H9 (cell line): ENCODE data around the gene SDE2. TPM values are rescaled to one million over a fixed set of nuclear protein-coding genes. Genes with fewer than 3 reads are reported as not detected.

Experiments
- DNase-seq: peaks from one replicate; pipeline ENCODE4 v3.0.0-alpha.2; 2017
- H2AFZ ChIP-seq: one replicate; pipeline ENCODE4 v1.6.1; 2013; ENCODE audit warnings: mild to moderate bottlenecking, low read length, control low read depth, moderate library complexity
- H2AK5ac ChIP-seq: 2 replicates; pipeline ENCODE4 v1.6.1; 2013; ENCODE audit warnings: low read length, control low read depth, mixed read lengths; ENCODE audit not compliant: insufficient read length
- H2BK120ac ChIP-seq: one replicate; pipeline ENCODE4 v1.6.1; 2013; ENCODE audit warnings: low read depth, mild to moderate bottlenecking, low read length, control low read depth, inconsistent platforms; ENCODE audit not compliant: poor library complexity, severe bottlenecking
- H2BK12ac ChIP-seq: 2 replicates; pipeline ENCODE4 v1.6.1; 2013; ENCODE audit warnings: low read length, control low read depth, mixed read lengths, low read depth; ENCODE audit not compliant: insufficient read length
- H2BK15ac ChIP-seq: 2 replicates; pipeline ENCODE4 v1.6.1; 2013; ENCODE audit warnings: low read depth, low read length, control low read depth
- H2BK20ac ChIP-seq: one replicate; pipeline ENCODE4 v1.6.1; 2013; ENCODE audit warnings: low read depth, mild to moderate bottlenecking, low read length, control low read depth, inconsistent platforms; ENCODE audit not compliant: poor library complexity, severe bottlenecking
- H2BK5ac ChIP-seq: 2 replicates; pipeline ENCODE4 v1.6.1; 2013; ENCODE audit warnings: low read length, control low read depth, mixed read lengths; ENCODE audit not compliant: insufficient read length
- H3K14ac ChIP-seq: 2 replicates; pipeline ENCODE4 v1.6.1; 2013; ENCODE audit warnings: low read length, control low read depth; ENCODE audit not compliant: insufficient read depth
- H3K18ac ChIP-seq: 2 replicates; pipeline ENCODE4 v1.6.1; 2013; ENCODE audit warnings: low read depth, mild to moderate bottlenecking, mixed read lengths, low read length, control low read depth; ENCODE audit not compliant: insufficient read length
- H3K23ac ChIP-seq: 2 replicates; pipeline ENCODE4 v1.6.1; 2013; ENCODE audit warnings: low read length, control low read depth, mixed read lengths, low read depth; ENCODE audit not compliant: insufficient read length
- H3K23me2 ChIP-seq: 2 replicates; pipeline ENCODE4 v1.6.1; 2013; ENCODE audit warnings: low read depth, mild to moderate bottlenecking, mixed read lengths, low read length, control low read depth; ENCODE audit not compliant: insufficient read length, poor library complexity, severe bottlenecking
- H3K27ac ChIP-seq: 2 replicates; pipeline ENCODE4 v1.5.1; 2013; ENCODE audit warnings: low read length, control low read depth, mixed read lengths, low read depth; ENCODE audit not compliant: insufficient read length
- H3K27me3 ChIP-seq: 2 replicates; pipeline ENCODE4 v1.6.1; 2013; ENCODE audit warnings: low read length, control low read depth, inconsistent platforms; ENCODE audit not compliant: insufficient read depth
- H3K4ac ChIP-seq: 2 replicates; pipeline ENCODE4 v1.6.1; 2013; ENCODE audit warnings: low read depth, mild to moderate bottlenecking, control low read depth, inconsistent platforms, low read length, moderate library complexity
- H3K4me1 ChIP-seq: 2 replicates; pipeline ENCODE4 v1.6.1; 2013; ENCODE audit warnings: low read length, control low read depth, inconsistent platforms; ENCODE audit not compliant: insufficient read depth
- H3K4me2 ChIP-seq: 2 replicates; pipeline ENCODE4 v1.6.1; 2013; ENCODE audit warnings: low read length, control low read depth, mixed read lengths; ENCODE audit not compliant: insufficient read length, insufficient read depth
- H3K56ac ChIP-seq: 2 replicates; pipeline ENCODE4 v1.6.1; 2013; ENCODE audit warnings: low read depth, mild to moderate bottlenecking, mixed read lengths, low read length, control low read depth; ENCODE audit not compliant: insufficient read length
- H3K79me1 ChIP-seq: 2 replicates; pipeline ENCODE4 v1.6.1; 2013; ENCODE audit warnings: low read depth, mild to moderate bottlenecking, moderate library complexity, low read length, control low read depth, inconsistent platforms; ENCODE audit not compliant: insufficient read depth, poor library complexity, severe bottlenecking
- H3K79me2 ChIP-seq: 2 replicates; pipeline ENCODE4 v1.6.1; 2013; ENCODE audit warnings: low read length, control low read depth, inconsistent platforms; ENCODE audit not compliant: insufficient read depth
- H3K9ac ChIP-seq: 2 replicates; pipeline ENCODE4 v1.6.1; 2013; ENCODE audit warnings: low read length, control low read depth, mixed read lengths; ENCODE audit not compliant: insufficient read length; ENCODE audit errors: extremely low read depth
- H3K9me3 ChIP-seq: one replicate; pipeline ENCODE4 v1.6.1; 2013; ENCODE audit warnings: low read depth, low read length, inconsistent platforms; ENCODE audit not compliant: control insufficient read depth
- H3T11ph ChIP-seq: one replicate; pipeline ENCODE4 v1.6.1; 2013; ENCODE audit warnings: mild to moderate bottlenecking, low read length, control low read depth, inconsistent platforms
- H4K20me1 ChIP-seq: one replicate; pipeline ENCODE4 v1.6.1; 2013; ENCODE audit not compliant: control insufficient read depth, insufficient read length, insufficient read depth
- H4K5ac ChIP-seq: 2 replicates; pipeline ENCODE4 v1.6.1; 2013; ENCODE audit warnings: low read depth, mild to moderate bottlenecking, mixed read lengths, low read length, control low read depth; ENCODE audit not compliant: insufficient read length
- H4K8ac ChIP-seq: replicated peaks from 2 replicates; pipeline ENCODE4 v1.6.1; 2013; ENCODE audit warnings: low read length, control low read depth, mixed read lengths, low read depth; ENCODE audit not compliant: insufficient read length
- H4K91ac ChIP-seq: 2 replicates; pipeline ENCODE4 v1.6.1; 2013; ENCODE audit warnings: low read depth, mild to moderate bottlenecking, moderate library complexity, mixed read lengths, low read length, control low read depth; ENCODE audit not compliant: insufficient read length
- H3K27ac Mint-ChIP-seq, 3 experiments: 2 replicates in 2 of 3; 3 replicates in 1 of 3; pipeline ENCODE4 v1.8.0; 2020 to 2021; ENCODE audit warnings: mixed read lengths in 3 of 3, mild to moderate bottlenecking in 1 of 3, moderate library complexity in 1 of 3
- H3K27me3 Mint-ChIP-seq: 2 replicates; pipeline ENCODE4 v1.8.0; 2021; ENCODE audit warnings: low read depth, mild to moderate bottlenecking, moderate library complexity, mixed read lengths
- H3K36me3 Mint-ChIP-seq, 3 experiments: 2 replicates in 2 of 3; 3 replicates in 1 of 3; pipeline ENCODE4 v1.8.0; 2020 to 2021; ENCODE audit warnings: low read depth in 3 of 3, mixed read lengths in 3 of 3; ENCODE audit not compliant: insufficient read depth in 1 of 3
- H3K4me1 Mint-ChIP-seq, 2 experiments: 2 replicates each; pipeline ENCODE4 v1.8.0; 2020; ENCODE audit warnings: mixed read lengths in 2 of 2
- H3K4me3 Mint-ChIP-seq, 2 experiments: 2 replicates in 1 of 2; 3 replicates in 1 of 2; pipeline ENCODE4 v1.8.0; 2020 to 2021; ENCODE audit warnings: mild to moderate bottlenecking in 2 of 2, mixed read lengths in 2 of 2, moderate library complexity in 1 of 2
- H3K9me3 Mint-ChIP-seq, 2 experiments: 2 replicates in 1 of 2; 3 replicates in 1 of 2; pipeline ENCODE4 v1.8.0; 2020; ENCODE audit warnings: mild to moderate bottlenecking in 2 of 2, mixed read lengths in 2 of 2, moderate library complexity in 1 of 2
- WGBS: extraction: QIAGEN DNeasy Blood & Tissue Kit; methylation state at CpG from one replicate; pipeline ENCODE4 v1.1.7; 2013; ENCODE audit warnings: missing lambda C conversion rate, low lambda C conversion rate, mixed read lengths; ENCODE audit not compliant: insufficient read length; ENCODE audit errors: extremely low coverage; 5-methylcytosine and 5-hydroxymethylcytosine counted together
- total RNA-seq: library from RNA; stranded (reverse); gene quantifications from 2 replicates; pipeline ENCODE4 v1.2.1, GENCODE V29; 2021
- TF ChIP-seq, protein P1 (sequence below): fragments of 200-600 bp; sonication (generic); conservative IDR thresholded peaks from 3 replicates; pipeline ENCODE4 v1.8.0; 2021; ENCODE audit warnings: antibody characterized with exemption, mild to moderate bottlenecking

SDE2 gene
- total RNA-seq, 1 experiment from 2014 or later = 20.5 TPM

GRCh38 chr1:225942574-225942973, 56.6 kb downstream of the SDE2 start:
- H2AK5ac ChIP-seq = no peak overlapping the region
- H3T11ph ChIP-seq = no peak overlapping the region
- H2AFZ ChIP-seq = no peak overlapping the region
- WGBS = no CpG with 5 or more reads among the region's 7 CpGs
- H3K27ac ChIP-seq = no peak overlapping the region
- H2BK5ac ChIP-seq = no peak overlapping the region
- H3K9ac ChIP-seq = no peak overlapping the region
- no peak overlapping the region for H3K56ac ChIP-seq
- no peak overlapping the region for H4K8ac ChIP-seq
- no peak overlapping the region for H3K4me3 Mint-ChIP-seq
- DNase-seq = peak; percentile 65
- no peak overlapping the region for H2BK15ac ChIP-seq
- no peaks in the 10 kb centered on the region for H3K23me2 ChIP-seq
- peaks cover 4% of the 10 kb centered on the region for H3K27me3 Mint-ChIP-seq
- H3K23ac ChIP-seq = no peak overlapping the region
- no peak overlapping the region for H4K91ac ChIP-seq
- no peak overlapping the region for H3K4ac ChIP-seq
- H2BK20ac ChIP-seq = no peak overlapping the region
- no peaks in the 10 kb centered on the region for H3K79me2 ChIP-seq
- H3K4me1 ChIP-seq = peaks cover 20% of the 10 kb centered on the region; the same call in 1 of the 2 replicates
- H3K14ac ChIP-seq = no peak overlapping the region
- no peak overlapping the region for H4K5ac ChIP-seq
- no peaks in the 10 kb centered on the region; a peak in 2 of 5 replicates for H3K9me3 Mint-ChIP-seq
- no peaks in the 10 kb centered on the region for H4K20me1 ChIP-seq
- H3K36me3 Mint-ChIP-seq = no peaks in the 10 kb centered on the region
- peak overlapping the region in 1 of 3 experiments; percentile 64; a peak in 1 of 7 replicates for H3K27ac Mint-ChIP-seq
- peaks cover 45 to 53% of the 10 kb centered on the region in 2 experiments for H3K4me1 Mint-ChIP-seq
- H2BK120ac ChIP-seq = no peak overlapping the region
- TF ChIP-seq, protein P1, sequence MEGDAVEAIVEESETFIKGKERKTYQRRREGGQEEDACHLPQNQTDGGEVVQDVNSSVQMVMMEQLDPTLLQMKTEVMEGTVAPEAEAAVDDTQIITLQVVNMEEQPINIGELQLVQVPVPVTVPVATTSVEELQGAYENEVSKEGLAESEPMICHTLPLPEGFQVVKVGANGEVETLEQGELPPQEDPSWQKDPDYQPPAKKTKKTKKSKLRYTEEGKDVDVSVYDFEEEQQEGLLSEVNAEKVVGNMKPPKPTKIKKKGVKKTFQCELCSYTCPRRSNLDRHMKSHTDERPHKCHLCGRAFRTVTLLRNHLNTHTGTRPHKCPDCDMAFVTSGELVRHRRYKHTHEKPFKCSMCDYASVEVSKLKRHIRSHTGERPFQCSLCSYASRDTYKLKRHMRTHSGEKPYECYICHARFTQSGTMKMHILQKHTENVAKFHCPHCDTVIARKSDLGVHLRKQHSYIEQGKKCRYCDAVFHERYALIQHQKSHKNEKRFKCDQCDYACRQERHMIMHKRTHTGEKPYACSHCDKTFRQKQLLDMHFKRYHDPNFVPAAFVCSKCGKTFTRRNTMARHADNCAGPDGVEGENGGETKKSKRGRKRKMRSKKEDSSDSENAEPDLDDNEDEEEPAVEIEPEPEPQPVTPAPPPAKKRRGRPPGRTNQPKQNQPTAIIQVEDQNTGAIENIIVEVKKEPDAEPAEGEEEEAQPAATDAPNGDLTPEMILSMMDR = no peak
- H3K79me1 ChIP-seq = no peaks in the 10 kb centered on the region
- no peaks in the 10 kb centered on the region for H3K9me3 ChIP-seq
- no peak overlapping the region for H3K18ac ChIP-seq
- no peak overlapping the region for H3K4me2 ChIP-seq
- H2BK12ac ChIP-seq = no peak overlapping the region
- H3K27me3 ChIP-seq = no peaks in the 10 kb centered on the region; the same call in 1 of the 2 replicates
